Esophagus muscularis mucosa (tissue), 4 donors: Measurements from ENCODE around the gene SEPTIN2. TPM values are rescaled to one million over a fixed set of nuclear protein-coding genes. Genes with fewer than 3 reads are reported as not detected.
A peak's percentile ranks its signal among the peaks of the same experiment; 100 is the strongest.

Source experiments
- DNase-seq: peaks from one replicate; pipeline ENCODE4 v3.0.0-alpha.2; 2017; ENCODE audit errors: extremely low spot score
- H3K27ac ChIP-seq, 4 donors: fragments of 200-600 bp; sonication (generic); replicated peaks in 1 of 4; 1 replicate in 3 of 4; 2 replicates in 1 of 4; pipeline ENCODE4 v1.5.1; 2016 to 2019; ENCODE audit warnings: mild to moderate bottlenecking in 1 of 4
- H3K27me3 ChIP-seq, 4 donors: fragments of 200-600 bp; sonication (generic); one replicate each; pipeline versions ENCODE4 v1.5.1 to v1.6.0; 2016 to 2019
- H3K36me3 ChIP-seq, 4 donors: fragments of 200-600 bp; sonication (generic); one replicate each; pipeline ENCODE4 v1.5.1; 2016 to 2019
- H3K4me1 ChIP-seq, 4 donors: fragments of 200-600 bp; sonication (generic); one replicate each; pipeline ENCODE4 v1.5.1; 2016 to 2019
- H3K4me3 ChIP-seq, 4 donors: fragments of 200-600 bp; sonication (generic); 1 replicate in 2 of 4; 2 replicates in 2 of 4; pipeline ENCODE4 v1.5.1; 2016 to 2019; ENCODE audit warnings: mild to moderate bottlenecking in 4 of 4, moderate library complexity in 1 of 4
- H3K9me3 ChIP-seq, 4 donors: fragments of 200-600 bp; sonication (generic); 1 replicate in 3 of 4; 2 replicates in 1 of 4; pipeline ENCODE4 v1.5.1; 2016 to 2019
- EP300 ChIP-seq: sonication (generic); formaldehyde crosslinking; IDR thresholded peaks from one replicate; pipeline ENCODE4 v1.6.1; 2017; ENCODE audit warnings: antibody characterized with exemption
- POLR2A ChIP-seq: fragments of 450-650 bp; IDR thresholded peaks from one replicate; pipeline ENCODE4 v1.6.1; 2017; ENCODE audit warnings: antibody characterized with exemption, moderate library complexity, mild to moderate bottlenecking, low read depth
- POLR2AphosphoS5 ChIP-seq, 2 donors: sonication (generic); formaldehyde crosslinking; IDR thresholded peaks; one replicate each; pipeline ENCODE4 v1.6.1; 2017; ENCODE audit warnings: antibody characterized with exemption in 2 of 2
- WGBS: methylation state at CpG from one replicate; pipeline ENCODE4 v1.1.5; 2018; 5-methylcytosine and 5-hydroxymethylcytosine counted together
- intact Hi-C: fragments of 100-400 bp; cut with DNase I; formaldehyde crosslinking; loops from one replicate; pipeline ENCODE4 v1.15.1; 2023
- total RNA-seq, 4 donors: library from RNA; depleted of rRNA; stranded (reverse); fragments of >200 nt; gene quantifications; one replicate each; pipeline versions ENCODE4 v1.1.0 to v1.2.1, GENCODE V29; 2016
- TF ChIP-seq, protein P1 (sequence below), 3 experiments: fragments of 200-600 bp in 2 of 3; fragments of 450-650 bp in 1 of 3; sonication (generic) in 2 of 3; IDR thresholded peaks; one replicate each; pipeline ENCODE4 v1.5.1; 2017 to 2019; ENCODE audit warnings: antibody characterized with exemption in 3 of 3, mild to moderate bottlenecking in 2 of 3, moderate library complexity in 1 of 3

SEPTIN2 gene
- total RNA-seq, 4 donors from 2014 or later: 272 to 335 (median 284) TPM

DNA sequence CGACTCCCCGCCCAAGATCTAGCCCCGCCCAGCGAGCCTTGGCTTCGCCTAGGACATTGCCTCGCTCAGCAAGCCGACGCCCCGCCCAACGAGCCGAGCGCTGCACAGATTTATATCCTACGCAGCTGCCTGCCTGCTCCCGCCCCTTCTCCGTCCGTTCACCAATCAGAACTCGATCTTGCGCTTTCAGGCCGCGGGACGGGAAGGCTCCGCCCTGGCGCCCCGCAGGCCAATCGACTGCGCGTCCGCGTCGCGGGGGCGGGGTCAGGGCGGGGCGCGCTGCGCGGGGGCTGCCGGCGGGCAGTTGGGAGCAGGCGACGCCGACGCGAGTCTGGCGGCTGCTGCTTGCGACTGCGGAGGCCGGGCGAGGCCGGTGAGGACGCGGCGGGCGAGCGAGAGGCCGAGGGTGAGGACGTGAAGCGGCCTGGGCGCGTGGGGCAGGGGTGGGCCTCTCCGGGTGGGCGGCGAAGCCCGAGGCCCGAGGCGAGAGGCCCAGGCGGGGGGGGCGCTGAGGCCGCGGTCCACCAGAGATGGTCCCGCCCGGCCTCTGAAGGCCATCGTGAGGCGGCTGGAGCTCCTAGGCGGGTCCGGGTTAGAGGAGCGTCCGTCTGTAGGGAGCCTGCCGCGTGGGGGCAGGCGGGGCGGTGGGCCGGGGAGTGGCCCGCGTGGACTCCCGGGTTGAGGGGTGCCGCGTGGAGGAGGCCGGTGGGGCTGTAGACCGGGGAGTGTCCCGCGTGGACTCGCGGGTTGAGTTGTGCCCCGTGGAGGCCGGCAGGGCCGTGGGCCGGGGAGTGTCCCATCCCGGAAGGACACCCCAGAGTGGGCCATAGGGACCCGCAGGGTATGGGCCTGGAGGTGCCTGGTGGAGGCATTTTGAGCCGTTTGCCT, 40.5 kb downstream of the SEPTIN2 start, which contains the start of gene FARP2:
Gene FARP2 (plus strand): TSS at position 303 of the 888 bp plus-strand sequence. CDS start 16,823 bp downstream, outside the sequence.
- Histone ChIP-seq H3K27me3 (no peaks in the 10 kb centered on the region), H3K36me3 (peaks cover 20 to 37% (median 25%) of the 10 kb centered on the region in 4 donors), H3K4me1 (peaks cover 22 to 38% (median 31%) of the 10 kb centered on the region in 4 donors), H3K9me3 (no peaks in the 10 kb centered on the region), H3K27ac (peak within 1 kb of the TSS; percentile 87 to 98 (median 92)), H3K4me3 (peak within 1 kb of the TSS; percentile 64 to 93 (median 83))
- 0% methylated on average over 13 of the region's 101 CpGs for WGBS
- intact Hi-C loops: loop anchor here (5.0 to 10.0 kb wide), 2 partner anchors 39 to 349 kb away; partner anchors contain the start of genes HDLBP, ING5 and SEPTIN2
- DNase-seq: peak; percentile 100
- peak; percentile 68 to 84 for TF ChIP-seq POLR2AphosphoS5 (IDR thresholded peaks at IDR 0.05)
- TF ChIP-seq POLR2A: no peak

DNA sequence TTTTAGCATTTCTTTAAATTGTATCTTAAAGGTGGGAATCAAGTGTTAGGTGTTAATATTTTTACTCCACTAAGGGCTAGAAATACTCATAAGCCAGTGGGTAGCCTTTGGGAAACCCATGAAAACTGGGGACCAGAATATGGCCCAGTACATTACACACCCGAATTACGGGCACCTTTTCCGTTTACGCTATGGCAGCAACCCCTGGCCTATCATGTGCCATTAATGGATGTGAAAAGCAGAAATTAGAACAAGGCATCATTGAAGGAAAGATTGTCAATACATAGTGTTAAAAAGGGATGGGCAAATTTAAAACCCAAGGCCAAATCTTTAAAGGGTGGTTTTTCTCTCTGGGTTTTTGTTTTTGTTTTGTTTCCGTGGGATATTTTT, 41.1 kb downstream of the SEPTIN2 start:
- WGBS: 25% methylated on average over 5 of the region's 5 CpGs
- Histone ChIP-seq H3K36me3 (peaks cover 14 to 30% (median 19%) of the 10 kb centered on the region in 4 donors), H3K27me3 (no peaks in the 10 kb centered on the region), H3K9me3 (no peaks in the 10 kb centered on the region), H3K27ac (peak overlapping the region; percentile 87 to 98 (median 92)), H3K4me1 (peaks cover 22 to 38% (median 31%) of the 10 kb centered on the region in 4 donors), H3K4me3 (peak overlapping the region; percentile 64 to 93 (median 83))
- TF ChIP-seq POLR2A: no peak
- TF ChIP-seq, protein P1, sequence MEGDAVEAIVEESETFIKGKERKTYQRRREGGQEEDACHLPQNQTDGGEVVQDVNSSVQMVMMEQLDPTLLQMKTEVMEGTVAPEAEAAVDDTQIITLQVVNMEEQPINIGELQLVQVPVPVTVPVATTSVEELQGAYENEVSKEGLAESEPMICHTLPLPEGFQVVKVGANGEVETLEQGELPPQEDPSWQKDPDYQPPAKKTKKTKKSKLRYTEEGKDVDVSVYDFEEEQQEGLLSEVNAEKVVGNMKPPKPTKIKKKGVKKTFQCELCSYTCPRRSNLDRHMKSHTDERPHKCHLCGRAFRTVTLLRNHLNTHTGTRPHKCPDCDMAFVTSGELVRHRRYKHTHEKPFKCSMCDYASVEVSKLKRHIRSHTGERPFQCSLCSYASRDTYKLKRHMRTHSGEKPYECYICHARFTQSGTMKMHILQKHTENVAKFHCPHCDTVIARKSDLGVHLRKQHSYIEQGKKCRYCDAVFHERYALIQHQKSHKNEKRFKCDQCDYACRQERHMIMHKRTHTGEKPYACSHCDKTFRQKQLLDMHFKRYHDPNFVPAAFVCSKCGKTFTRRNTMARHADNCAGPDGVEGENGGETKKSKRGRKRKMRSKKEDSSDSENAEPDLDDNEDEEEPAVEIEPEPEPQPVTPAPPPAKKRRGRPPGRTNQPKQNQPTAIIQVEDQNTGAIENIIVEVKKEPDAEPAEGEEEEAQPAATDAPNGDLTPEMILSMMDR (IDR thresholded peaks at IDR 0.05): no peak
- no peak for TF ChIP-seq POLR2AphosphoS5 (IDR thresholded peaks at IDR 0.05)
- no peak for TF ChIP-seq EP300
- no peak for DNase-seq
- intact Hi-C loops: loop anchor here (5.0 to 10.0 kb wide), 2 partner anchors 40 to 348 kb away; partner anchors contain the start of genes HDLBP, ING5 and SEPTIN2

DNA sequence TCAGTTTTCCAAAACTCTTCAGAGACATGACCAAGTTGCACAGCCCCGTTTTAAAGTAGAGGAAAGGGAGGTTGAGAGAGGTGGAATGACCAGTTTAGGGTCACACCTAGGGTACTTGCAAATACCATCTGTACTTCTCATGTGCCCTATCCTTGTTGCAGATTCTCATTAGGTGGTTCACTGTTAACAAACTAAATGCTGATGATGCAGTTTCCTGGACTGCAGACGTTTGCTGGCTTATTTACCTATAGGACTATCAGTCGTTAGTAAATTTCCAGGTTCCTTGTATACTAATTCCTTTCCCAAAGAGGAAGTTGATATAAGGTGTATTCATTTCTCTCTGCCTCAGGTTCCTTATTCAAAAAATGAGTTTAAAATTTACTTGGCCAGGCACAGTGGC, 41.8 kb downstream of the SEPTIN2 start:
- 67% methylated on average over 3 of the region's 3 CpGs for WGBS
- intact Hi-C loops: loop anchor here (5.0 to 10.0 kb wide), 2 partner anchors 40 to 347 kb away; partner anchors contain the start of genes HDLBP, ING5 and SEPTIN2
- no peak for DNase-seq
- Histone ChIP-seq H3K27ac (no peak overlapping the region), H3K4me3 (peak overlapping the region in 1 of 4 donors; percentile 82), H3K36me3 (peaks cover 8 to 24% (median 12%) of the 10 kb centered on the region in 4 donors), H3K4me1 (peaks cover 22 to 38% (median 31%) of the 10 kb centered on the region in 4 donors), H3K9me3 (no peaks in the 10 kb centered on the region), H3K27me3 (no peaks in the 10 kb centered on the region)
- TF ChIP-seq, protein P1 (IDR thresholded peaks at IDR 0.05): no peak
- TF ChIP-seq EP300: no peak
- no peak for TF ChIP-seq POLR2A
- TF ChIP-seq POLR2AphosphoS5 (IDR thresholded peaks at IDR 0.05): no peak

DNA sequence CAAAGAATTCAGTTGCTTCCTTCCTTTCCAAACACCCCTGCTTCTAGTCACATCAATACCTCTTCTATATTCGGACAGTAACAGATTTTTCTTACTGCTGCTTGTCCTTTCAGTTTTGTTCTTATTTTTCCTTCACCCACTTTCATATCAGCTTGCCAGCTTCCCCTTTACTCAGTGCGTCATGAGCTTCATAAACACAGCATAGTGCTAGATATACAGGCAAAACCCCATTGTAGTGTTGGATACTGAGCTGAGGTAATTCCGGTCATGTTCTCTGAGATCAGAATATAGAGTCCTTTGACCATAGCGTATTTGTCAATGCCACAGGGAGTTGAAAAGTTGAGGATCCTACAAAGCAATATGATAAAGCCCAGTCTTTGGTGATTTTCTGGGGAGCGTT, 42.7 kb downstream of the SEPTIN2 start:
- no peaks in the 10 kb centered on the region for H3K27me3 ChIP-seq
- intact Hi-C loops: loop anchor here (5.0 to 10.0 kb wide), 2 partner anchors 41 to 346 kb away; partner anchors contain the start of genes HDLBP, ING5 and SEPTIN2
- H3K27ac ChIP-seq: no peak overlapping the region
- peaks cover 26 to 44% (median 34%) of the 10 kb centered on the region in 4 donors for H3K4me1 ChIP-seq
- 73% methylated on average over 5 of the region's 5 CpGs for WGBS
- H3K4me3 ChIP-seq: no peak overlapping the region
- H3K9me3 ChIP-seq: no peaks in the 10 kb centered on the region
- TF ChIP-seq POLR2A (no peak), EP300 (no peak), POLR2AphosphoS5 (IDR thresholded peaks at IDR 0.05) (no peak)
- TF ChIP-seq, protein P1 (IDR thresholded peaks at IDR 0.05): no peak
- peaks cover 0 to 14% (median 5%) of the 10 kb centered on the region in 4 donors for H3K36me3 ChIP-seq
- no peak for DNase-seq
